NT2/D1 (cell line): ENCODE measurements around the gene IL2RA.

Experiments used
- SUZ12 ChIP-seq: IDR thresholded peaks from 2 replicates; pipeline ENCODE4 v1.6.1; 2011; ENCODE audit not compliant: insufficient read length, insufficient read depth; ENCODE audit errors: extremely low read depth
- ZNF274 ChIP-seq: IDR thresholded peaks from 2 replicates; pipeline ENCODE4 v1.6.1; 2011; ENCODE audit warnings: mild to moderate bottlenecking, low read depth, low read length

DNA sequence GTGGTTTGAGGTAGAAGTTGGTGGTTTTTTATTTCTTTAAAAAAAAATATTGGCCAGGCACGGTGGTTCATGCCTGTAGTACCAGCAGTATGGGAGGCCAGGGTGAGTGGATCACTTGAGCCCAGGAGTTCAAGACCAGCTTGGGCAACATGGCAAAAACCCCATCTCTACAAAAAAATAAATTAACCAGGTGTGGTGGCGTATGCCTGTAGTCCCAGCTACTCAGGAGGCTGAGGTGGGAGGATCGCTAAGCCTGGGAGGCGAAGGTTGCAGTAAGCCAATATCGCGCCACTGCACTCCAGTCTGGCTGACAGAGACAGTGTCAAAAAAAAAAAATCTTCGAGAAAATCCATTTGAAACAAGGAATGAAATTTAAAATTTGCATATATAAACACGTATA is 1.1 kb downstream of the IL2RA start:
- TF ChIP-seq ZNF274 (no peak), SUZ12 (no peak)
